KOPT-K1 (cell line): ENCODE measurements around the gene PRICKLE2.

ENCODE experiments used
- H3K27ac ChIP-seq: fragments of 200-600 bp; sonication (generic); 2 replicates; pipeline ENCODE4 v1.5.1; 2016; ENCODE audit warnings: antibody characterized with exemption, mild to moderate bottlenecking, low read depth, low read length; ENCODE audit not compliant: poor library complexity, severe bottlenecking
- H3K36me3 ChIP-seq: fragments of 200-600 bp; sonication (generic); 2 replicates; pipeline ENCODE4 v1.5.1; 2017; ENCODE audit warnings: antibody characterized with exemption, mild to moderate bottlenecking, low read length, moderate library complexity; ENCODE audit not compliant: insufficient read depth
- H3K9me3 ChIP-seq: fragments of 200-600 bp; sonication (generic); 2 replicates; pipeline ENCODE4 v1.5.1; 2017; ENCODE audit warnings: antibody characterized with exemption, low read length, mild to moderate bottlenecking; ENCODE audit not compliant: insufficient read depth, poor library complexity, severe bottlenecking

The PRICKLE2 gene, protein sequence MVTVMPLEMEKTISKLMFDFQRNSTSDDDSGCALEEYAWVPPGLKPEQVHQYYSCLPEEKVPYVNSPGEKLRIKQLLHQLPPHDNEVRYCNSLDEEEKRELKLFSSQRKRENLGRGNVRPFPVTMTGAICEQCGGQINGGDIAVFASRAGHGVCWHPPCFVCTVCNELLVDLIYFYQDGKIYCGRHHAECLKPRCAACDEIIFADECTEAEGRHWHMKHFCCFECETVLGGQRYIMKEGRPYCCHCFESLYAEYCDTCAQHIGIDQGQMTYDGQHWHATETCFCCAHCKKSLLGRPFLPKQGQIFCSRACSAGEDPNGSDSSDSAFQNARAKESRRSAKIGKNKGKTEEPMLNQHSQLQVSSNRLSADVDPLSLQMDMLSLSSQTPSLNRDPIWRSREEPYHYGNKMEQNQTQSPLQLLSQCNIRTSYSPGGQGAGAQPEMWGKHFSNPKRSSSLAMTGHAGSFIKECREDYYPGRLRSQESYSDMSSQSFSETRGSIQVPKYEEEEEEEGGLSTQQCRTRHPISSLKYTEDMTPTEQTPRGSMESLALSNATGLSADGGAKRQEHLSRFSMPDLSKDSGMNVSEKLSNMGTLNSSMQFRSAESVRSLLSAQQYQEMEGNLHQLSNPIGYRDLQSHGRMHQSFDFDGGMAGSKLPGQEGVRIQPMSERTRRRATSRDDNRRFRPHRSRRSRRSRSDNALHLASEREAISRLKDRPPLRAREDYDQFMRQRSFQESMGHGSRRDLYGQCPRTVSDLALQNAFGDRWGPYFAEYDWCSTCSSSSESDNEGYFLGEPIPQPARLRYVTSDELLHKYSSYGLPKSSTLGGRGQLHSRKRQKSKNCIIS

DNA sequence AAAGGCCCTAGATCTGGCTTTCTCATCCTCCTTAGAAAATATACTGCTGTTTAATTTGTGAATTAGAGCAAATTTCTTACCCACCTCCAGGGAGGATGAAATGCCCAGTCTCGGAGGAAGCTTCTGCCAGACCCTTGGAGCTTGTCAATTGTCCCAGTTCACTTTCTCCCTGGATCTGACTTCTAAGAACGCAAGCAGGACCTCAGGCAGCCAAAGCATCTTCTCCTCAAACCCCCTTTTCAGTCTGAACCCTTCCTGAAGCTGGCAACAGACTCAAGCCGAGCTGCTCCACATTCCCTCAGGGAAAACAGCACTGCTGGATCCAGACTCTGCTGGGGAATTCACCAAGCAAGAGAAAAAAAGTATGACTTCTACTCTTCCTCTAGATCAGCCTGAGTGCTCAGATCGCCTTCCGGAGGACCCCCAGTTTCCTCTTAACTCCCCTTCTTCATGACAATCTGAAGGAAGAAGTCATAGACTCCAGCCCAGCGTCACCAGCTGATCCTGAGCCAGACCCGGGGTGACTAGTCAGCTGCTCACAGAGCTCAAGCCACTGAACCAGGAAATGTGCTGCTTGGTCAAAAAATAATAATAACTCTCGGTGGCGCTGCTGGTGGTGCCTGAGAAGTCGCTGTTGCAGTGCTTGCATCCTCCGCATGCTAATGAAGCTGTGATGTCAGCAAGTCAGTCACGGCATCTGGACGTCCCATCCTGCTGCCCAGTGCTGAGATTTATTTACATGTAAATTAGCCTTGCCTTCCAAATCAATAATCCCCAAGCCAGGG is at the start of gene PRICKLE2:
PRICKLE2 (minus strand) TSS at position 641 of the 785 bp plus-strand sequence. CDS start 26,539 bp downstream, outside the sequence.
- Histone ChIP-seq H3K9me3 (no peaks in the 10 kb centered on the region), H3K27ac (no peak within 1 kb of the TSS)

GRCh38 chr3:64272842-64273241 is 47.6 kb upstream of the PRICKLE2 start:
- Histone ChIP-seq H3K27ac (no peak overlapping the region), H3K9me3 (no peaks in the 10 kb centered on the region), H3K36me3 (no peaks in the 10 kb centered on the region)

More for the DNA sequence above, at the start of gene PRICKLE2:
- no peaks in the 10 kb centered on the region for H3K36me3 ChIP-seq

DNA sequence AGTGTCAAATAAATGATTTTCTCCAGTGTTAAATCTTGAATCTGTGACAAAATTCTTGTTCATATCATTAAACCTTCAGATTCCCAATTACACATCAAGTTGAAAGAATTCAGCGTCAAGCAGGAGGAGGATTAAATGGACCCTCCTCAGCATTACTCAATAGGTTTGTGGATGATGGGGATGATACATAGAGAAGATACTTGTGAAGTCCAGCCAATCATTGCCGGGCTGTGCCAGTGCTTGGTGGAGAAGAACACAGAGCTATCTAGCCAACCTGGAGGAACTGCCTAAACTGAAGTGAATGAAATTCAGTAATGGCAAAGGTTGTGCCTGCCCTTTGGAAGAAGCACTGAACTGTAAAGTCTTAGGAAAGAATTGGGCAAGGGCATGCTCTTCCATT is 47.0 kb upstream of the PRICKLE2 start:
- H3K27ac ChIP-seq: no peak overlapping the region
- no peaks in the 10 kb centered on the region for H3K9me3 ChIP-seq

GRCh38 chr3:64271631-64272030 is 46.4 kb upstream of the PRICKLE2 start:
- no peak overlapping the region for H3K27ac ChIP-seq
- H3K36me3 ChIP-seq: no peaks in the 10 kb centered on the region
- no peaks in the 10 kb centered on the region for H3K9me3 ChIP-seq

More for the DNA sequence above, 47.0 kb upstream of the PRICKLE2 start:
- H3K36me3 ChIP-seq: no peaks in the 10 kb centered on the region

- no peaks in the 10 kb centered on the region for H3K36me3 ChIP-seq
- no peak overlapping the region for H3K27ac ChIP-seq
- H3K9me3 ChIP-seq: no peaks in the 10 kb centered on the region
Observed at GRCh38 chr3:64270866-64271260, 45.6 kb upstream of the PRICKLE2 start.

DNA sequence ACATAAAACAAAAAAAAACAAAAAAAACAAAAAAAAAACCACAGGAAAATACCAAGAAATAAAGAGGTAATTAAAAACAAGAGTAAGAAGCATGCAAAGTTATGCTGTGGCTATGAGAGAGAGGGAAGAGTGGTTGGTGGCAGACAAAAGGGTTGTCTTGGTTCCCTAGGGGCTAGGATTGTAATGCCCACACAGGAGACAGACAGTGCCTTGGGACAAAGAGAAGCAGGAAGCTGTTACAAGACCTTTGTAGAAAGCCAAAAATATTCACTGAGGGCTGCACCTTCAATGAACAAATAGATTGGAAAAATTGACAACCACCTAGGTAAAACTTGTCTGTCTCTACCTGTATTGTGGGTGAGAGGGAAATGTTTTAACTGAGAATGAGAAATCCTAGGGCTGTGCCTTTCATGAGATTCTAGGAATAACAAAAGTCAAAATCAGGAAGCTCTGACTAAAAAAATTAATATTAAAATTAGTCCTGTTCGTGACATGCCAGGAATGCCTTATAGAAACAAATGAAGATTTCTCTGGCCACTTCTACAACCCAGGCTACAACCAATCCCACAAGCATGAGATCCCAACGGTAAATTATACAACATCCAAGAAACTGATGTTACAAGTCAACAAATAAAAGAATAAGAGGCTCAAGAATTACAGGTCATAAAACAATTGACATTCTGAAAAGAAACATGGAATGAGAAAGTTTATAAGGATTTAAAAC is 45.0 kb upstream of the PRICKLE2 start:
- no peak overlapping the region for H3K27ac ChIP-seq
- H3K9me3 ChIP-seq: no peaks in the 10 kb centered on the region
- H3K36me3 ChIP-seq: no peaks in the 10 kb centered on the region

- Histone ChIP-seq H3K27ac (no peak overlapping the region), H3K36me3 (no peaks in the 10 kb centered on the region), H3K9me3 (no peaks in the 10 kb centered on the region)
Observed at GRCh38 chr3:64268926-64269325, 43.7 kb upstream of the PRICKLE2 start.

GRCh38 chr3:64267721-64268604 is 42.7 kb upstream of the PRICKLE2 start:
- Histone ChIP-seq H3K27ac (no peak overlapping the region), H3K36me3 (no peaks in the 10 kb centered on the region), H3K9me3 (no peaks in the 10 kb centered on the region)

GRCh38 chr3:64266983-64267382 is 41.7 kb upstream of the PRICKLE2 start:
- Histone ChIP-seq H3K36me3 (no peaks in the 10 kb centered on the region), H3K27ac (no peak overlapping the region), H3K9me3 (no peaks in the 10 kb centered on the region)

DNA sequence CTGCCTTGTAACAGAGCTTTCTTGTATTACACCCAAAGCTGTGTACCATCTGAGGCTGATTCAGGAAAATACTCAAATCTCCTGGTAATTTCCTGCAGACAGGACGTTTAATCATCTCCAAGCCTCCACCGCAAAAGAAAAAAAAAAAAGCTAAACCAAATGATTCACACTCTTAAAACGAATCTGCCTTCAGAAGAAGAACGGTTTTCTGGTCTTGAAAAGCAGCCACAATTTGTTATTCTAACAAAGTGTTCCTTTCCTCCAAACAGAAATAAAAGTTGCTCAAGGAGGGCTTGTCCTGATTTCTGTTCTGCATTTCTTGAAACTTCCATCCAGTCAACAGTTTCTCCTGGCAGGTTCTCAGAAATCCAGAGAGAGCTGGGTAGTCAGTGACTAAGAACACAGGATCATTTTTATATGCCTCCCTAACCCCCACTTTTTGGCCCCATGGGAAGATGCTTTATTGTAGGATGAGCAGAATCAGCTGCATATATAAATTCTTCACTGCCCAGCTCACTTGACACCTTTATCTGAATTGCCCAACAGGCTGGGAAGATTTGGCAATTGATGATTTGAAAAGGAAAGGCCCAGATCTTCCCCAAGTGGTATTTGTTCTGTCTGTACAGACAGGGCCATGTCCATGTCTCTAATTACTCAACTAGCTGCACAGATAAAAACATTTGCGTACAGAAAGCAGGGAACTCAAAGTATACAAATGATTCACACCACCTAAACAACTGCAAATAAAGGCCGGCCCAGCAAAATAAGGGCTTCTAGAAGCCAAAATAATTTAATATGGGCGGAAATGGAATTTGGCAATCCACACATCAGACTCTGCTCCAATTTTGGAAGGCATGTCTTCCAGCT is 41.0 kb upstream of the PRICKLE2 start:
- Histone ChIP-seq H3K36me3 (no peaks in the 10 kb centered on the region), H3K9me3 (no peaks in the 10 kb centered on the region), H3K27ac (no peak overlapping the region)

GRCh38 chr3:64265646-64266045 is 40.4 kb upstream of the PRICKLE2 start:
- Histone ChIP-seq H3K36me3 (no peaks in the 10 kb centered on the region), H3K9me3 (no peaks in the 10 kb centered on the region), H3K27ac (no peak overlapping the region)

DNA sequence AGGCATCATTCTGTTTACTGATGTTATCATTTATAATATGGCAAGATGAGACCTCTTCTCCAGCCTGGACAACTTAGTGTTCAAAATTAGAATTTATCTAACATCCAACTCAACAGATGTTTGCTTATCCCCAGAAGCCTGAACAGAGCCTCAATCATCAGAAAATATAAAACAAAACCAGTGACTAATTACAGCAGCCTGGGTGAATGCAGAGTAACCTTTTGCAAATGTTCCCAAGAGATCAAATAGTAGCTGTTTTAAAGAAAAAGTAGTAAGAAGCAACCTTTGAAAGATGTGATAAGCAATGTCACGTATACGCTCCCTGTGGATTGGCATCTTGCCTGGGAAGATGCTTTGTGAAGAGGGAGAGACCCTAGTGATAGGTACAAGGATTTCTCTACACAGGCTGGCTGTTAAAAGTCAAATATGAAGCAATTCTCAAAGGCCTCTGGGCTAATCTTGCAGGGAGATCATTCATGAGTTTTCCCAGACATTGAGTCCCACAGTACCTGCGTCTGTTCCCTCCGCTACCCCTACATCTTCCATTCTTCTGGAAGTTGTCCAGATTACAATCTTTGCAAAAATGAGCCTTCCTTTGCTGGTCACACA is 39.3 kb upstream of the PRICKLE2 start:
- Histone ChIP-seq H3K27ac (no peak overlapping the region), H3K36me3 (no peaks in the 10 kb centered on the region), H3K9me3 (no peaks in the 10 kb centered on the region)
